K562 (cell line): ENCODE results near the gene WDR1. TPM values are rescaled to one million over a fixed set of nuclear protein-coding genes. Genes with fewer than 3 reads are reported as not detected.

Experiments used
- ATAC-seq: fragments of 200-7000 bp; cut with Tn5 transposase; 3 replicates; pipeline ENCODE4 v1.9.1; 2020; ENCODE audit warnings: moderate library complexity
- BruUV-seq: library from RNA; stranded (reverse); fragments of 400-500 nt; replicated peaks from 2 replicates; lab custom pipeline; 2021; lab: Mats Ljungman, UMichigan
- CTCF ChIA-PET: fragments of 300-600 bp; formaldehyde crosslinking; extraction: SDS; loops from one replicate; lab custom pipeline; 2021; ENCODE audit warnings: low intra/inter-chr PET ratio; lab: Yijun Ruan, JAX
- POLR2A ChIA-PET: fragments of 300-600, 350-650 bp; sonication (Branson Sonifier 250); formaldehyde crosslinking; extraction: SDS; loops from one replicate; lab custom pipeline; 2021; ENCODE audit warnings: antibody characterized with exemption, inconsistent platforms; lab: Yijun Ruan, JAX
- DNase-seq, 4 experiments: peaks; one replicate each; pipeline versions ENCODE4 v3.0.0 to v3.0.0-alpha.2; 2011 to 2018; ENCODE audit warnings: low spot score in 3 of 4, mixed read lengths in 3 of 4; ENCODE audit errors: extremely low read depth in 1 of 4
- FAIRE-seq: peaks from 2 replicates; lab custom pipeline; 2011; peaks lifted over from hg19 to GRCh38; lab: Jason Lieb, UNC
- H2AFZ ChIP-seq: 2 replicates; pipeline ENCODE4 v1.6.0; 2011; ENCODE audit warnings: low read depth, low read length, control low read depth, inconsistent platforms
- H3K27ac ChIP-seq: fragments of 200-600 bp; 3 replicates; pipeline ENCODE4 v1.8.0; 2011; ENCODE audit warnings: low read depth, mild to moderate bottlenecking, control low read depth, inconsistent platforms, low read length, moderate library complexity, mixed read lengths; ENCODE audit errors: extremely low read depth
- H3K27me3 ChIP-seq, 2 experiments: fragments of 300-600 bp in 1 of 2; 2 replicates in 1 of 2; 3 replicates in 1 of 2; pipeline versions ENCODE4 v1.6.0 to v1.8.0; 2011; ENCODE audit warnings: inconsistent platforms in 2 of 2, low read length in 2 of 2, mild to moderate bottlenecking in 1 of 2, mixed read lengths in 1 of 2, moderate library complexity in 1 of 2; ENCODE audit not compliant: control insufficient read depth in 2 of 2, insufficient read depth in 2 of 2
- H3K36me3 ChIP-seq: fragments of 300-600 bp; 3 replicates; pipeline ENCODE4 v1.8.0; 2011; ENCODE audit warnings: mild to moderate bottlenecking, low read length, inconsistent platforms; ENCODE audit not compliant: control insufficient read depth, insufficient read depth
- H3K4me1 ChIP-seq, 2 experiments: fragments of 200-600 bp in 1 of 2; replicated peaks in 1 of 2; 2 replicates in 1 of 2; 3 replicates in 1 of 2; pipeline versions ENCODE4 v1.5.1 to v1.8.0; 2011; ENCODE audit warnings: inconsistent platforms in 2 of 2, low read length in 2 of 2, mild to moderate bottlenecking in 1 of 2, mixed read lengths in 1 of 2, moderate library complexity in 1 of 2; ENCODE audit not compliant: control insufficient read depth in 2 of 2, insufficient read depth in 2 of 2
- H3K4me2 ChIP-seq: 2 replicates; pipeline ENCODE4 v1.6.1; 2011; ENCODE audit warnings: low read length, control low read depth, inconsistent platforms, mixed read lengths; ENCODE audit not compliant: insufficient read depth
- H3K4me3 ChIP-seq: fragments of 200-600 bp; sonication (generic), shearing (Covaris generic); 2 replicates; pipeline ENCODE4 v1.5.1; 2016; ENCODE audit warnings: control low read depth, inconsistent platforms
- H3K79me2 ChIP-seq: fragments of 200-600 bp; 3 replicates; pipeline ENCODE4 v1.8.0; 2011; ENCODE audit warnings: low read length, inconsistent platforms; ENCODE audit not compliant: control insufficient read depth, insufficient read depth
- H3K9ac ChIP-seq, 2 experiments: 2 replicates each; pipeline versions ENCODE4 v1.6.0 to v1.6.1; 2011; ENCODE audit warnings: low read depth in 2 of 2, low read length in 2 of 2, control low read depth in 1 of 2, inconsistent platforms in 1 of 2, mild to moderate bottlenecking in 1 of 2, mixed read lengths in 1 of 2; ENCODE audit not compliant: insufficient read depth in 1 of 2
- H3K9me1 ChIP-seq: one replicate; pipeline ENCODE4 v1.6.0; 2011; ENCODE audit warnings: inconsistent platforms, mild to moderate bottlenecking, low read length, moderate library complexity; ENCODE audit not compliant: control insufficient read depth, insufficient read depth
- H3K9me3 ChIP-seq: replicated peaks from 2 replicates; pipeline ENCODE4 v1.5.1; 2011; ENCODE audit warnings: low read depth, low read length, inconsistent platforms; ENCODE audit not compliant: control insufficient read depth, insufficient read depth
- H4K20me1 ChIP-seq: replicated peaks from 2 replicates; pipeline ENCODE4 v1.6.1; 2011; ENCODE audit warnings: low read length, inconsistent platforms, mixed read lengths; ENCODE audit not compliant: control insufficient read depth, insufficient read depth
- CAMTA2 ChIP-seq: fragments of 250-450 bp; sonication (Bioruptor Pico); conservative IDR thresholded peaks from 2 replicates; pipeline ENCODE4 v1.5.1; 2022
- POLR2G ChIP-seq: fragments of 200-400 bp; formaldehyde crosslinking; IDR thresholded peaks from 2 replicates; pipeline ENCODE4 v1.6.1; 2017; ENCODE audit warnings: low read depth, mild to moderate bottlenecking, antibody characterized with exemption, low read length, moderate library complexity
- TAF15 ChIP-seq: fragments of 200-400 bp; formaldehyde crosslinking; IDR thresholded peaks from 2 replicates; pipeline ENCODE4 v1.6.1; 2017; ENCODE audit warnings: mild to moderate bottlenecking, low read depth, low read length, moderate library complexity
- WGBS: fragments of 100-300 bp; shearing (Covaris generic); methylation state at CpG from one replicate; pipeline ENCODE4 v1.1.6; 2016; ENCODE audit warnings: low coverage, mixed read lengths; ENCODE audit not compliant: insufficient coverage; ENCODE audit errors: missing lambda C conversion rate; 5-methylcytosine and 5-hydroxymethylcytosine counted together
- in situ Hi-C: fragments of 300-500 bp; cut with MboI; formaldehyde crosslinking; loops from 4 replicates; pipeline ENCODE4 v1.15.0; 2018; ENCODE audit warnings: inconsistent platforms, mixed read lengths
- intact Hi-C: fragments of 100-400 bp; cut with micrococcal nuclease; formaldehyde crosslinking; loops from 2 replicates; pipeline ENCODE4 v1.14.2; 2022
- polyA plus RNA-seq, 8 experiments: library from polyadenylated mRNA; depleted of rRNA in 4 of 8; stranded (reverse) in 5 of 8; unstranded in 3 of 8; fragments of >200 nt; fragmentation: Nextera tagmentation in 2 of 8; fragmentation: Illumina TruSeq in 1 of 8; extraction: Ambion mirVana in 2 of 8; extraction: Trizol in 1 of 8; gene quantifications; 2 replicates each; pipeline versions ENCODE4 v1.2.1 to v1.2.3, GENCODE V29; 2011 to 2014; ENCODE audit warnings: inconsistent platforms in 1 of 8, missing spikeins in 1 of 8
- total RNA-seq, 7 experiments: library from RNA; depleted of rRNA in 6 of 7; stranded (reverse); fragments of >200 nt in 6 of 7; fragmentation: Illumina TruSeq in 2 of 7; extraction: Trizol in 2 of 7; gene quantifications; 2 replicates each; pipeline versions ENCODE4 v1.2.1 to v1.2.3, GENCODE V29; 2011 to 2021; ENCODE audit warnings: low replicate concordance in 1 of 7

The WDR1 gene
- total and polyA plus RNA-seq, 9 of the 15 experiments (the other 6 are each of a cell fraction or from before 2014, with no cell fraction given): 16.1 to 213 (median 125) TPM

GRCh38 chr4:10092481-10093270 lies 23.9 kb downstream of the WDR1 start (continued):
- no peak for TF ChIP-seq CAMTA2 (CRISPR knock-in tag)

- Histone ChIP-seq H3K27ac (no peak overlapping the region), H3K27me3 (no peaks in the 10 kb centered on the region), H3K4me2 (no peak overlapping the region), H3K4me3 (no peak overlapping the region)
- WGBS: 95% methylated on average over 14 of the region's 19 CpGs
- TF ChIP-seq POLR2G: peak; percentile 37; the same call in 1 of the 2 replicates
- TF ChIP-seq TAF15: no peak
- TF ChIP-seq, all 486 proteins: peak for 1
- Histone ChIP-seq H3K9me3 (no peaks in the 10 kb centered on the region), H3K36me3 (peaks cover 100% of the 10 kb centered on the region), H2AFZ (no peak overlapping the region), H3K9ac (peak overlapping the region in 1 of 2 experiments; percentile 26; a peak in 1 of 4 replicates), H4K20me1 (peaks cover 18% of the 10 kb centered on the region), H3K79me2 (peaks cover 37% of the 10 kb centered on the region), H3K9me1 (peaks cover 5% of the 10 kb centered on the region), H3K4me1 (peaks cover 7 to 19% of the 10 kb centered on the region in 2 experiments; a peak in 4 of 5 replicates)
- no TSS peak for BruUV-seq
- DNase-seq: peak in 1 of 4 experiments; percentile 33
- no peak for FAIRE-seq
- ChIA-PET POLR2A (interaction anchor here (0.6 to 1.5 kb wide), 7 partner anchors 10 to 29 kb away, joined by 3 to 5 read pairs (median 4); partner anchors contain the start of gene WDR1), CTCF (no interaction called here)
- in situ Hi-C loops: no loop called here
- ATAC-seq: no peak
- intact Hi-C loops: no loop called here
These were observed 24.9 kb downstream of the WDR1 start for GRCh38 chr4:10091531-10092181.
